H1 (cell line): ENCODE results near the gene FHIT. TPM values are rescaled to one million over a fixed set of nuclear protein-coding genes. Genes with fewer than 3 reads are reported as not detected.

Experiments
- CTCF ChIA-PET: fragments of 300-600 bp; sonication (Branson Sonifier 250); formaldehyde crosslinking; loops from one replicate; lab custom pipeline; 2021; ENCODE audit not compliant: partially characterized antibody; lab: Charles Lee
- POLR2A ChIA-PET: fragments of 300-600 bp; sonication (Branson Sonifier 250); formaldehyde crosslinking; loops from one replicate; lab custom pipeline; 2021; ENCODE audit warnings: inconsistent platforms; ENCODE audit not compliant: partially characterized antibody; lab: Charles Lee
- DNase-seq, 2 experiments: peaks; one replicate each; pipeline versions ENCODE4 v3.0.0 to v3.0.0-alpha.2; 2010 to 2022; ENCODE audit warnings: low spot score in 2 of 2, low read depth in 1 of 2, mixed read lengths in 1 of 2
- FAIRE-seq: peaks from 2 replicates; lab custom pipeline; 2011; peaks lifted over from hg19 to GRCh38; lab: Jason Lieb, UNC
- H2AFZ ChIP-seq: 2 replicates; pipeline ENCODE4 v1.8.1; 2012; ENCODE audit warnings: low read length, inconsistent platforms
- H2AK5ac ChIP-seq: 2 replicates; pipeline ENCODE4 v1.6.1; 2013; ENCODE audit warnings: low read depth, low read length
- H2BK120ac ChIP-seq: replicated peaks from 2 replicates; pipeline ENCODE3; 2013; ENCODE audit warnings: low read depth, low read length, inconsistent platforms
- H2BK12ac ChIP-seq: 2 replicates; pipeline ENCODE4 v1.6.1; 2013; ENCODE audit warnings: low read depth, low read length
- H2BK15ac ChIP-seq: 2 replicates; pipeline ENCODE4 v1.6.1; 2013; ENCODE audit warnings: low read length
- H2BK20ac ChIP-seq: 2 replicates; pipeline ENCODE4 v1.6.1; 2013; ENCODE audit warnings: low read length
- H2BK5ac ChIP-seq: 2 replicates; pipeline ENCODE4 v1.6.1; 2013; ENCODE audit warnings: low read depth, low read length
- H3K14ac ChIP-seq: 2 replicates; pipeline ENCODE4 v1.6.1; 2013; ENCODE audit warnings: inconsistent platforms; ENCODE audit not compliant: insufficient read length
- H3K18ac ChIP-seq: 2 replicates; pipeline ENCODE4 v1.6.1; 2013; ENCODE audit warnings: low read length; ENCODE audit errors: extremely low read depth
- H3K23ac ChIP-seq: 2 replicates; pipeline ENCODE4 v1.6.1; 2013; ENCODE audit warnings: inconsistent platforms; ENCODE audit not compliant: insufficient read length
- H3K23me2 ChIP-seq: 2 replicates; pipeline ENCODE4 v1.6.1; 2013; ENCODE audit warnings: low read depth, low read length
- H3K27ac ChIP-seq: 2 replicates; pipeline ENCODE4 v1.6.1; 2011; ENCODE audit warnings: low read depth, low read length, inconsistent platforms
- H3K27me3 ChIP-seq, 4 experiments: replicated peaks in 1 of 4; 1 replicate in 1 of 4; 2 replicates in 3 of 4; pipeline versions ENCODE4 v1.6.1 to v1.8.1; 2011 to 2013; ENCODE audit warnings: low read length in 3 of 4, mild to moderate bottlenecking in 3 of 4, inconsistent platforms in 2 of 4, mixed read lengths in 2 of 4, moderate library complexity in 1 of 4; ENCODE audit not compliant: control insufficient read depth in 3 of 4, insufficient read depth in 3 of 4; ENCODE audit errors: extremely low read depth in 1 of 4
- H3K36me3 ChIP-seq, 4 experiments: 2 replicates each; pipeline versions ENCODE4 v1.6.1 to v1.8.1; 2011 to 2013; ENCODE audit warnings: mild to moderate bottlenecking in 4 of 4, low read length in 3 of 4, moderate library complexity in 2 of 4, control low read depth in 1 of 4, inconsistent platforms in 1 of 4; ENCODE audit not compliant: insufficient read depth in 4 of 4, control insufficient read depth in 2 of 4
- H3K4ac ChIP-seq: replicated peaks from 2 replicates; pipeline ENCODE3; 2013; ENCODE audit warnings: low read length, low read depth, mixed read lengths, inconsistent platforms; ENCODE audit not compliant: insufficient read length
- H3K4me1 ChIP-seq, 4 experiments: replicated peaks in 1 of 4; 1 replicate in 1 of 4; 2 replicates in 3 of 4; pipeline versions ENCODE4 v1.6.1 to v1.8.1; 2011 to 2013; ENCODE audit warnings: low read length in 3 of 4, inconsistent platforms in 2 of 4, mixed read lengths in 1 of 4; ENCODE audit not compliant: insufficient read depth in 4 of 4, control insufficient read depth in 3 of 4
- H3K4me2 ChIP-seq, 2 experiments: 2 replicates each; pipeline versions ENCODE4 v1.6.1 to v1.8.1; 2011 to 2013; ENCODE audit warnings: low read depth in 2 of 2, low read length in 2 of 2, control low read depth in 1 of 2, inconsistent platforms in 1 of 2, mild to moderate bottlenecking in 1 of 2; ENCODE audit not compliant: insufficient read depth in 1 of 2
- H3K4me3 ChIP-seq, 4 experiments: fragments of 200-600, 300-600 bp in 1 of 4; sonication (generic), shearing (Covaris generic), sonication (Bioruptor Twin) in 1 of 4; 2 replicates each; pipeline versions ENCODE4 v1.5.1 to v1.8.1; 2011 to 2016; ENCODE audit warnings: low read length in 4 of 4, low read depth in 3 of 4, control low read depth in 2 of 4, inconsistent platforms in 2 of 4, mild to moderate bottlenecking in 2 of 4, mixed read lengths in 1 of 4, moderate library complexity in 1 of 4; ENCODE audit not compliant: insufficient read depth in 2 of 4; ENCODE audit errors: extremely low read depth in 1 of 4
- H3K56ac ChIP-seq: replicated peaks from 2 replicates; pipeline ENCODE3; 2013; ENCODE audit warnings: low read depth, mild to moderate bottlenecking, mixed read lengths, low read length, inconsistent platforms; ENCODE audit not compliant: insufficient read length
- H3K79me1 ChIP-seq: 2 replicates; pipeline ENCODE4 v1.6.1; 2013; ENCODE audit warnings: low read depth, low read length, control low read depth
- H3K79me2 ChIP-seq, 2 experiments: 2 replicates each; pipeline versions ENCODE4 v1.6.1 to v1.8.1; 2012 to 2013; ENCODE audit warnings: low read length in 2 of 2, mild to moderate bottlenecking in 2 of 2, inconsistent platforms in 1 of 2; ENCODE audit not compliant: insufficient read depth in 2 of 2, control insufficient read depth in 1 of 2
- H3K9ac ChIP-seq, 4 experiments: replicated peaks in 1 of 4; 1 replicate in 1 of 4; 2 replicates in 3 of 4; pipeline versions ENCODE4 v1.6.1 to v1.8.1; 2011 to 2013; ENCODE audit warnings: low read depth in 3 of 4, low read length in 3 of 4, control low read depth in 2 of 4, mild to moderate bottlenecking in 2 of 4, moderate library complexity in 2 of 4, inconsistent platforms in 1 of 4; ENCODE audit errors: extremely low read depth in 1 of 4
- H3K9me3 ChIP-seq, 2 experiments: 2 replicates each; pipeline versions ENCODE4 v1.6.1 to v1.8.1; 2012 to 2013; ENCODE audit warnings: mild to moderate bottlenecking in 2 of 2, moderate library complexity in 2 of 2, control low read depth in 1 of 2, inconsistent platforms in 1 of 2, low read depth in 1 of 2, low read length in 1 of 2, mixed read lengths in 1 of 2; ENCODE audit not compliant: insufficient read depth in 2 of 2
- H4K20me1 ChIP-seq, 2 experiments: replicated peaks in 1 of 2; 2 replicates each; pipeline versions ENCODE3 to v1.8.1; 2011 to 2013; ENCODE audit warnings: inconsistent platforms in 2 of 2, low read length in 2 of 2, mild to moderate bottlenecking in 1 of 2; ENCODE audit not compliant: insufficient read depth in 2 of 2, control insufficient read depth in 1 of 2
- H4K5ac ChIP-seq: 2 replicates; pipeline ENCODE4 v1.6.1; 2013; ENCODE audit warnings: low read length, low read depth, mixed read lengths, inconsistent platforms; ENCODE audit not compliant: insufficient read length
- H4K8ac ChIP-seq: 2 replicates; pipeline ENCODE4 v1.8.0; 2013; ENCODE audit warnings: mild to moderate bottlenecking, moderate library complexity, low read length, inconsistent platforms; ENCODE audit not compliant: insufficient read depth; ENCODE audit errors: extremely low read depth
- H4K91ac ChIP-seq: replicated peaks from 2 replicates; pipeline ENCODE3; 2013; ENCODE audit warnings: low read length, mixed read lengths, inconsistent platforms; ENCODE audit not compliant: insufficient read length
- BACH1 ChIP-seq: IDR thresholded peaks from 2 replicates; pipeline ENCODE4 v1.6.1; 2012; ENCODE audit warnings: low read length, improper control_type of control experiment
- CTBP2 ChIP-seq: IDR thresholded peaks from 2 replicates; pipeline ENCODE4 v1.7.0; 2011; ENCODE audit warnings: borderline replicate concordance, mild to moderate bottlenecking, moderate library complexity, mixed read lengths, low read length; ENCODE audit not compliant: insufficient read depth, insufficient read length
- EGR1 ChIP-seq: IDR thresholded peaks from 2 replicates; pipeline ENCODE4 v1.6.1; 2011; ENCODE audit warnings: low read depth, low read length, borderline replicate concordance
- EZH2 ChIP-seq: fragments of 200-600 bp; sonication (generic); IDR thresholded peaks from 2 replicates; pipeline ENCODE4 v1.7.1; 2012; ENCODE audit warnings: low read depth, mild to moderate bottlenecking, moderate library complexity, low read length, inconsistent platforms; ENCODE audit not compliant: severe bottlenecking
- NANOG ChIP-seq: IDR thresholded peaks from 2 replicates; pipeline ENCODE4 v1.6.1; 2011; ENCODE audit warnings: low read length, low read depth, mild to moderate bottlenecking, inconsistent platforms; ENCODE audit not compliant: insufficient read depth, poor library complexity, severe bottlenecking
- RAD21 ChIP-seq, 2 experiments: IDR thresholded peaks in 1 of 2; conservative IDR thresholded peaks in 1 of 2; 2 replicates each; pipeline ENCODE4 v1.6.1; 2011; ENCODE audit warnings: low read depth in 2 of 2, low read length in 2 of 2, improper control_type of control experiment in 1 of 2, inconsistent platforms in 1 of 2, mild to moderate bottlenecking in 1 of 2, moderate library complexity in 1 of 2
- TBP ChIP-seq: IDR thresholded peaks from 2 replicates; pipeline ENCODE4 v1.6.1; 2011; ENCODE audit warnings: low read depth, low read length, improper control_type of control experiment
- WGBS, 2 experiments: shearing (Covaris generic) in 1 of 2; methylation state at CpG; one replicate each; pipeline versions ENCODE4 v1.1.6 to v1.1.7; 2013 to 2015; ENCODE audit warnings: low lambda C conversion rate in 2 of 2, mixed read lengths in 2 of 2, inconsistent platforms in 1 of 2, low coverage in 1 of 2, missing lambda C conversion rate in 1 of 2; ENCODE audit not compliant: insufficient replicate concordance in 2 of 2, insufficient coverage in 1 of 2, insufficient read length in 1 of 2; ENCODE audit errors: extremely low coverage in 1 of 2, missing lambda C conversion rate in 1 of 2; 5-methylcytosine and 5-hydroxymethylcytosine counted together
- polyA plus RNA-seq, 7 experiments: library from polyadenylated mRNA; depleted of rRNA in 3 of 7; stranded (reverse) in 5 of 7; unstranded in 2 of 7; fragments of >200 nt in 5 of 7; fragments of 200-250 nt in 2 of 7; gene quantifications; 1 replicate in 5 of 7; 2 replicates in 1 of 7; 4 replicates in 1 of 7; pipeline versions ENCODE4 v1.2.1 to v1.2.3, GENCODE V29; 2011 to 2013; ENCODE audit warnings: missing spikeins in 2 of 7, mixed read lengths in 2 of 7
- total RNA-seq: library from RNA; stranded (reverse); fragmentation: NEBNext Ultra II Directional; extraction: Animal tissue kit (Norgen Biotek cat#: 25700); gene quantifications from 2 replicates; pipeline ENCODE4 v1.2.1, GENCODE V29; 2021
- TF ChIP-seq, protein P1 (sequence below): IDR thresholded peaks from 2 replicates; pipeline ENCODE4 v1.6.1; 2011; ENCODE audit warnings: low read length, improper control_type of control experiment

Gene FHIT
- total and polyA plus RNA-seq, 2 of the 8 experiments (the other 6 are each of a cell fraction or from before 2014, with no cell fraction given) = 1.2 to 3.2 TPM

DNA sequence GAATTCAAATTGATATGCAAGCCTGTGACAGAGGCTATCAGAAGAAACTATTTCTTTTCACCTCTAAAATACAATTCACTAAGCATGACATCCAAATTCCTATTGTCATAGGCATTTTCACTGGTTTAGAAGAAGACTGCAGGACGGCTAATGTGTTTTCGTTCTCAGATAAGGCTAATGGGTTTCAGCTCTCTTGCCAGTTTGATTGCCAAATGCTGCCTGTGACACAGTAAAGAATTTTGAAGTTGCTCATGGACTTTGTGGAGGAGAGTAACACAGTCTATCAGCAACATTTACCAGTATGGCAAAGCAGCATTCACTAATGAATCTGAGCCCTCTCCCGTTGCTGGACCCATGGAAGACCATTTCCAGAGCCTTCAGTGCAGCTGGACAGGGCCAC, 948.1 kb downstream of the FHIT start:
- Histone ChIP-seq H4K91ac (no peak overlapping the region), H3K27me3 (no peaks in the 10 kb centered on the region), H3K4me3 (no peak overlapping the region), H3K23ac (no peak overlapping the region), H2AK5ac (no peak overlapping the region), H4K8ac (no peak overlapping the region), H4K20me1 (no peaks in the 10 kb centered on the region), H3K27ac (no peak overlapping the region), H3K23me2 (no peaks in the 10 kb centered on the region), H3K56ac (no peak overlapping the region), H3K4me2 (no peak overlapping the region), H2BK20ac (no peak overlapping the region), H2BK5ac (no peak overlapping the region), H3K36me3 (no peaks in the 10 kb centered on the region), H3K18ac (no peak overlapping the region), H3K9me3 (no peaks in the 10 kb centered on the region), H3K4ac (no peak overlapping the region), H3K79me1 (no peaks in the 10 kb centered on the region), H3K9ac (no peak overlapping the region), H2BK120ac (no peak overlapping the region), H4K5ac (no peak overlapping the region), H2BK15ac (0 out of 2 replicates have a peak overlapping the region, but pooled peaks have one; percentile 8), H3K79me2 (no peaks in the 10 kb centered on the region), H2BK12ac (no peak overlapping the region), H3K4me1 (no peaks in the 10 kb centered on the region), H3K14ac (no peak overlapping the region), H2AFZ (no peak overlapping the region)
- ChIA-PET CTCF (no interaction called here), POLR2A (no interaction called here)
- 94% methylated on average over 3 of the region's 3 CpGs; no CpG with 5 or more reads in 1 of the 2 experiments for WGBS, 2 experiments
- FAIRE-seq = no peak
- DNase-seq = no peak
- no peak for TF ChIP-seq BACH1
- TF ChIP-seq RAD21 (IDR thresholded peaks at IDR 0.05 in 1 of 2, conservative IDR thresholded peaks at IDR 0.05 in 1 of 2; ENCODE audit: low read depth in 2 of 2, low read length in 2 of 2) = no peak
- TF ChIP-seq EZH2 = no peak
- no peak for TF ChIP-seq EGR1
- TF ChIP-seq NANOG = no peak
- TF ChIP-seq, protein P1, sequence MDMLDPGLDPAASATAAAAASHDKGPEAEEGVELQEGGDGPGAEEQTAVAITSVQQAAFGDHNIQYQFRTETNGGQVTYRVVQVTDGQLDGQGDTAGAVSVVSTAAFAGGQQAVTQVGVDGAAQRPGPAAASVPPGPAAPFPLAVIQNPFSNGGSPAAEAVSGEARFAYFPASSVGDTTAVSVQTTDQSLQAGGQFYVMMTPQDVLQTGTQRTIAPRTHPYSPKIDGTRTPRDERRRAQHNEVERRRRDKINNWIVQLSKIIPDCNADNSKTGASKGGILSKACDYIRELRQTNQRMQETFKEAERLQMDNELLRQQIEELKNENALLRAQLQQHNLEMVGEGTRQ = no peak
- TF ChIP-seq CTBP2 = no peak
- TF ChIP-seq TBP = no peak
